Measurements from ENCODE around the gene COX20.

- TF ChIP-seq, protein P1, sequence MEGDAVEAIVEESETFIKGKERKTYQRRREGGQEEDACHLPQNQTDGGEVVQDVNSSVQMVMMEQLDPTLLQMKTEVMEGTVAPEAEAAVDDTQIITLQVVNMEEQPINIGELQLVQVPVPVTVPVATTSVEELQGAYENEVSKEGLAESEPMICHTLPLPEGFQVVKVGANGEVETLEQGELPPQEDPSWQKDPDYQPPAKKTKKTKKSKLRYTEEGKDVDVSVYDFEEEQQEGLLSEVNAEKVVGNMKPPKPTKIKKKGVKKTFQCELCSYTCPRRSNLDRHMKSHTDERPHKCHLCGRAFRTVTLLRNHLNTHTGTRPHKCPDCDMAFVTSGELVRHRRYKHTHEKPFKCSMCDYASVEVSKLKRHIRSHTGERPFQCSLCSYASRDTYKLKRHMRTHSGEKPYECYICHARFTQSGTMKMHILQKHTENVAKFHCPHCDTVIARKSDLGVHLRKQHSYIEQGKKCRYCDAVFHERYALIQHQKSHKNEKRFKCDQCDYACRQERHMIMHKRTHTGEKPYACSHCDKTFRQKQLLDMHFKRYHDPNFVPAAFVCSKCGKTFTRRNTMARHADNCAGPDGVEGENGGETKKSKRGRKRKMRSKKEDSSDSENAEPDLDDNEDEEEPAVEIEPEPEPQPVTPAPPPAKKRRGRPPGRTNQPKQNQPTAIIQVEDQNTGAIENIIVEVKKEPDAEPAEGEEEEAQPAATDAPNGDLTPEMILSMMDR (IDR thresholded peaks at IDR 0.05; ENCODE audit: low read length), result no peak
- TF ChIP-seq EZH2 (IDR thresholded peaks at IDR 0.05; ENCODE audit: borderline replicate concordance, low read length), result no peak
These were observed 22.1 kb upstream of the COX20 start for GRCh38 chr1:244813327-244813726.
